B cell (primary cell): ENCODE data around the gene TXNDC11. TPM values are rescaled to one million over a fixed set of nuclear protein-coding genes. Genes with fewer than 3 reads are reported as not detected.
A peak's percentile ranks its signal among the peaks of the same experiment; 100 is the strongest.

ENCODE experiments used
- ATAC-seq: fragments of 200-7000 bp; cut with Tn5 transposase; one replicate; pipeline ENCODE4 v1.10.0; 2021; ENCODE audit warnings: low read depth, mild to moderate bottlenecking, moderate number of reproducible peaks, moderate library complexity
- CTCF ChIA-PET: fragments of 350-600 bp; sonication (Branson Sonifier 250); formaldehyde crosslinking; loops from one replicate; lab custom pipeline; 2021; ENCODE audit warnings: antibody characterized with exemption, inconsistent platforms; lab: Charles Lee
- POLR2A ChIA-PET: fragments of 350-600 bp; sonication (Branson Sonifier 250); formaldehyde crosslinking; loops from one replicate; lab custom pipeline; 2021; ENCODE audit warnings: antibody characterized with exemption; lab: Charles Lee
- DNase-seq: peaks from one replicate; pipeline ENCODE4 v3.0.0; 2013
- H2AFZ ChIP-seq: 2 replicates; pipeline ENCODE4 v1.6.1; 2012; ENCODE audit warnings: mild to moderate bottlenecking, low read depth, low read length; ENCODE audit not compliant: insufficient read depth, poor library complexity, severe bottlenecking
- H3K27ac ChIP-seq, 2 donors: 1 replicate in 1 of 2; 2 replicates in 1 of 2; pipeline ENCODE4 v1.5.1; 2012 to 2013; ENCODE audit warnings: low read length in 2 of 2, mild to moderate bottlenecking in 2 of 2, moderate library complexity in 1 of 2
- H3K27me3 ChIP-seq, 4 experiments: fragments of 200-600 bp in 1 of 4; sonication (generic) in 1 of 4; replicated peaks in 1 of 4; 1 replicate in 2 of 4; 2 replicates in 2 of 4; pipeline versions ENCODE4 v1.6.1 to v1.7.0; 2013 to 2016; ENCODE audit warnings: low read length in 3 of 4, mild to moderate bottlenecking in 2 of 4, mixed read lengths in 1 of 4, moderate library complexity in 1 of 4; ENCODE audit not compliant: insufficient read depth in 4 of 4, control insufficient read depth in 3 of 4; ENCODE audit errors: control extremely low read depth in 1 of 4
- H3K36me3 ChIP-seq, 2 experiments: replicated peaks in 1 of 2; 1 replicate in 1 of 2; 2 replicates in 1 of 2; pipeline versions ENCODE4 v1.6.1 to v1.7.1; 2013; ENCODE audit warnings: low read length in 1 of 2; ENCODE audit not compliant: insufficient read depth in 2 of 2, control insufficient read depth in 1 of 2; ENCODE audit errors: control extremely low read depth in 1 of 2, extremely low read depth in 1 of 2
- H3K4me1 ChIP-seq, 2 donors: fragments of 200-600 bp in 1 of 2; sonication (generic) in 1 of 2; 1 replicate in 1 of 2; 2 replicates in 1 of 2; pipeline versions ENCODE4 v1.5.1 to v1.6.1; 2013 to 2017; ENCODE audit warnings: low read length in 2 of 2; ENCODE audit not compliant: control insufficient read depth in 2 of 2, insufficient read depth in 2 of 2
- H3K4me2 ChIP-seq: replicated peaks from 2 replicates; pipeline ENCODE3; 2012; ENCODE audit warnings: mild to moderate bottlenecking, low read depth, low read length; ENCODE audit not compliant: poor library complexity, severe bottlenecking
- H3K4me3 ChIP-seq, 5 experiments: fragments of 200-600 bp in 1 of 5; sonication (generic) in 1 of 5; 1 replicate in 3 of 5; 2 replicates in 2 of 5; pipeline versions ENCODE4 v1.5.1 to v1.7.0; 2011 to 2016; ENCODE audit warnings: low read length in 4 of 5, mild to moderate bottlenecking in 4 of 5, low read depth in 2 of 5, control low read depth in 1 of 5, moderate library complexity in 1 of 5; ENCODE audit not compliant: insufficient read depth in 1 of 5; ENCODE audit errors: control extremely low read depth in 1 of 5, extremely low read depth in 1 of 5
- H3K79me2 ChIP-seq: fragments of 200-600 bp; sonication (generic); one replicate; pipeline ENCODE4 v1.6.0; 2016; ENCODE audit warnings: low read length; ENCODE audit not compliant: control insufficient read depth, insufficient read depth
- H3K9ac ChIP-seq: fragments of 200-600 bp; sonication (generic); 2 replicates; pipeline ENCODE4 v1.6.1; 2017; ENCODE audit warnings: mild to moderate bottlenecking, low read length, moderate library complexity
- H3K9me3 ChIP-seq, 3 donors: one replicate each; pipeline versions ENCODE4 v1.6.1 to v1.7.1; 2013; ENCODE audit warnings: low read length in 2 of 3; ENCODE audit not compliant: control insufficient read depth in 2 of 3, insufficient read depth in 1 of 3; ENCODE audit errors: control extremely low read depth in 1 of 3
- H4K20me1 ChIP-seq: 2 replicates; pipeline ENCODE4 v1.6.0; 2012; ENCODE audit warnings: mild to moderate bottlenecking, low read length; ENCODE audit not compliant: insufficient read depth, control insufficient read depth, poor library complexity, severe bottlenecking
- H3K27ac Mint-ChIP-seq: one replicate; pipeline ENCODE4 v1.8.0; 2021; ENCODE audit warnings: mixed read lengths
- H3K27me3 Mint-ChIP-seq: one replicate; pipeline ENCODE4 v1.8.0; 2021; ENCODE audit warnings: mixed read lengths
- H3K4me1 Mint-ChIP-seq: one replicate; pipeline ENCODE4 v1.8.0; 2021; ENCODE audit warnings: mixed read lengths
- H3K4me3 Mint-ChIP-seq: one replicate; pipeline ENCODE4 v1.8.0; 2021; ENCODE audit warnings: mixed read lengths
- H3K9me3 Mint-ChIP-seq: one replicate; pipeline ENCODE4 v1.8.0; 2022; ENCODE audit warnings: mixed read lengths; ENCODE audit not compliant: insufficient read depth
- CTCF ChIP-seq: fragments of 200-600 bp; IDR thresholded peaks from one replicate; pipeline ENCODE4 v1.8.0; 2022; ENCODE audit warnings: antibody characterized with exemption, mild to moderate bottlenecking
- EZH2 ChIP-seq: IDR thresholded peaks from 2 replicates; pipeline ENCODE4 v1.6.1; 2012; ENCODE audit warnings: borderline replicate concordance, low read depth, mild to moderate bottlenecking, moderate library complexity, low read length; ENCODE audit not compliant: insufficient read depth, poor library complexity, severe bottlenecking
- WGBS: methylation state at CpG from one replicate; pipeline ENCODE4 v1.1.5; 2013; ENCODE audit warnings: missing lambda C conversion rate; ENCODE audit not compliant: insufficient coverage; 5-methylcytosine and 5-hydroxymethylcytosine counted together
- intact Hi-C: fragments of 100-400 bp; cut with micrococcal nuclease; formaldehyde crosslinking; loops from one replicate; pipeline ENCODE4 v1.10.0; 2022
- polyA plus RNA-seq: library from polyadenylated mRNA; depleted of rRNA; stranded (reverse); fragments of >200 nt; gene quantifications from 2 replicates; pipeline ENCODE4 v1.2.3, GENCODE V29; 2012
- total RNA-seq, 2 donors: library from RNA; stranded (reverse); fragments of 120-200 nt in 1 of 2; gene quantifications; 1 replicate in 1 of 2; 2 replicates in 1 of 2; pipeline versions ENCODE4 v1.2.3 to v1.2.4, GENCODE V29; 2013 to 2022

TXNDC11 gene
- total and polyA plus RNA-seq, 2 donors (not counting 1 experiment from before 2014, with no cell fraction given) = 50.2 to 76.9 TPM

DNA sequence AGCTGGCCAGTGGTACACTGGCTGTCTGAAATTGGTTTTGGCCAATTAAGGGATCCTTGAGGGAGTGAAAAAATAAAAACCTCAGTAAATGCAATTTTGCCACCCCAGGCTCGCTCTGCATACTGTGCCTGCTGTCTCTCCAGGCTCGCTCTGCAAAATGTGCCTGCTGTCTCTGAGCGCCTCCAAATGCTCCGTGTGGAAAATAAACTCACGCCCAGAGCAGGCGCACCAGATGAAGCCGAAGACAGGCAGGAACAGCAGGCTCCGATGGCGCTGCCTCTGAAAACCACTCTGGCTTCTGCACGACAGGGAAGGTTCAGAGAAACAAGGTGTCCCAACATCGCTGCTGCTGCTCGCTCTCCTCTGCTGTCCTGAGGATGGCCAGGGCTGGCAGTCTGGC, 45.3 kb downstream of the TXNDC11 start:
- Histone ChIP-seq H3K9me3 (no peaks in the 10 kb centered on the region), H3K36me3 (peaks cover 0 to 63% of the 10 kb centered on the region in 2 experiments), H3K27me3 (no peaks in the 10 kb centered on the region), H3K4me2 (no peak overlapping the region), H3K79me2 (peaks cover 89% of the 10 kb centered on the region), H3K9ac (no peak overlapping the region), H3K4me3 (no peak overlapping the region), H3K4me1 (peaks cover 3 to 9% of the 10 kb centered on the region in 2 donors), H3K27ac (no peak overlapping the region), H2AFZ (no peak overlapping the region), H4K20me1 (no peaks in the 10 kb centered on the region)
- ChIA-PET POLR2A (no interaction called here), CTCF (interaction anchor here (0.7 to 3.6 kb wide), 4 partner anchors 17 to 291 kb away, joined by 3 to 17 read pairs (median 4); no protein-coding TSS in a partner anchor)
- DNase-seq = no peak
- TF ChIP-seq EZH2 (no peak), CTCF (no peak)
- Mint-ChIP-seq H3K27ac (peak overlapping the region; percentile 6), H3K27me3 (no peaks in the 10 kb centered on the region), H3K4me3 (no peak overlapping the region), H3K4me1 (peaks cover 24% of the 10 kb centered on the region), H3K9me3 (no peaks in the 10 kb centered on the region)
- no peak for ATAC-seq
- WGBS = 98% methylated on average over 12 of the region's 12 CpGs
- intact Hi-C loops = no loop called here

- no peak overlapping the region for H3K27ac Mint-ChIP-seq
- no peak overlapping the region for H3K4me3 Mint-ChIP-seq
- WGBS = 99% methylated on average over 6 of the region's 12 CpGs
- H3K79me2 ChIP-seq = peaks cover 89% of the 10 kb centered on the region
- H3K27me3 Mint-ChIP-seq = no peaks in the 10 kb centered on the region
- H3K9me3 Mint-ChIP-seq = no peaks in the 10 kb centered on the region
- H3K27me3 ChIP-seq = no peaks in the 10 kb centered on the region
- H3K4me1 ChIP-seq = peaks cover 5 to 11% of the 10 kb centered on the region in 2 donors
- H2AFZ ChIP-seq = no peak overlapping the region
- H3K36me3 ChIP-seq = peaks cover 0 to 67% of the 10 kb centered on the region in 2 experiments
- H3K4me1 Mint-ChIP-seq = peaks cover 30% of the 10 kb centered on the region
- ChIA-PET CTCF (interaction anchor here (0.6 to 3.6 kb wide), 3 partner anchors 18 to 164 kb away, joined by 3 to 17 read pairs (median 3); no protein-coding TSS in a partner anchor), POLR2A (interaction anchor here (0.6 kb wide), 2 partner anchors 24 to 82 kb away, joined by 3 to 5 read pairs; no protein-coding TSS in a partner anchor)
- ATAC-seq (no peak), DNase-seq (no peak)
- H4K20me1 ChIP-seq = no peaks in the 10 kb centered on the region
- no peak overlapping the region for H3K27ac ChIP-seq
- no peak overlapping the region for H3K4me3 ChIP-seq
- intact Hi-C loops = no loop called here
- H3K4me2 ChIP-seq = no peak overlapping the region
- H3K9ac ChIP-seq = no peak overlapping the region
- no peaks in the 10 kb centered on the region for H3K9me3 ChIP-seq
- TF ChIP-seq CTCF = no peak
- no peak for TF ChIP-seq EZH2
Measured at GRCh38 chr16:11696266-11697012, 46.2 kb downstream of the TXNDC11 start.
